ENCODE data around the gene DPPA2. TPM values are rescaled to one million over a fixed set of nuclear protein-coding genes. Genes with fewer than 3 reads are reported as not detected.

The DPPA2 gene
- total RNA-seq, 4 donors from 2014 or later: not detected

DNA sequence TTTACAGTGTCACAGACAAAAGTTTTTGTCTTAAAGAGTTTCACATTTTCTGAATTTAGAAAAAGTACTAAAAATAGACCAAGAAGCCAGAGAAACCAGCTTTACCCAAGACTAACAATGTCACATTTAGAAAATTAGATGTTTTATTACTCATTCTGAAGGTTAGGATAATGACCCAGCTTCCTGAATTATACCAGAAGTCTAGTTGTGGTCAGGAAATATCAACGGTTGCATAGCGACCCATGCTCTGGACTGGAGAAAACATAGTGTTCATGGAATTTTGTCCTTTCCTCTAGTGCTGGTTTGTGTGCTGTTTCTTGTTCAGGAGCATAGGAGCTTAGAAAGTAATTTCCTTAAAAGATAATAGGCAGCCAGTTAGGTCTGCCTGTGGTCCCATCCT, 59.0 kb downstream of the DPPA2 start:
- no peaks in the 10 kb centered on the region for H3K4me1 ChIP-seq
- H3K36me3 ChIP-seq: no peaks in the 10 kb centered on the region
- no peak overlapping the region for H3K27ac ChIP-seq
- WGBS: 24% methylated on average over 2 of the region's 2 CpGs
- DNase-seq (ENCODE audit: low spot score in 2 of 2): no peak
- TF ChIP-seq EP300 (IDR thresholded peaks at IDR 0.05) (no peak), POLR2AphosphoS5 (IDR thresholded peaks at IDR 0.05) (no peak), POLR2A (IDR thresholded peaks at IDR 0.05) (no peak)
- TF ChIP-seq, protein P1, sequence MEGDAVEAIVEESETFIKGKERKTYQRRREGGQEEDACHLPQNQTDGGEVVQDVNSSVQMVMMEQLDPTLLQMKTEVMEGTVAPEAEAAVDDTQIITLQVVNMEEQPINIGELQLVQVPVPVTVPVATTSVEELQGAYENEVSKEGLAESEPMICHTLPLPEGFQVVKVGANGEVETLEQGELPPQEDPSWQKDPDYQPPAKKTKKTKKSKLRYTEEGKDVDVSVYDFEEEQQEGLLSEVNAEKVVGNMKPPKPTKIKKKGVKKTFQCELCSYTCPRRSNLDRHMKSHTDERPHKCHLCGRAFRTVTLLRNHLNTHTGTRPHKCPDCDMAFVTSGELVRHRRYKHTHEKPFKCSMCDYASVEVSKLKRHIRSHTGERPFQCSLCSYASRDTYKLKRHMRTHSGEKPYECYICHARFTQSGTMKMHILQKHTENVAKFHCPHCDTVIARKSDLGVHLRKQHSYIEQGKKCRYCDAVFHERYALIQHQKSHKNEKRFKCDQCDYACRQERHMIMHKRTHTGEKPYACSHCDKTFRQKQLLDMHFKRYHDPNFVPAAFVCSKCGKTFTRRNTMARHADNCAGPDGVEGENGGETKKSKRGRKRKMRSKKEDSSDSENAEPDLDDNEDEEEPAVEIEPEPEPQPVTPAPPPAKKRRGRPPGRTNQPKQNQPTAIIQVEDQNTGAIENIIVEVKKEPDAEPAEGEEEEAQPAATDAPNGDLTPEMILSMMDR (IDR thresholded peaks at IDR 0.05): no peak
- H3K27me3 ChIP-seq: no peaks in the 10 kb centered on the region
- no peak overlapping the region for H3K4me3 ChIP-seq
- no peaks in the 10 kb centered on the region for H3K9me3 ChIP-seq

DNA sequence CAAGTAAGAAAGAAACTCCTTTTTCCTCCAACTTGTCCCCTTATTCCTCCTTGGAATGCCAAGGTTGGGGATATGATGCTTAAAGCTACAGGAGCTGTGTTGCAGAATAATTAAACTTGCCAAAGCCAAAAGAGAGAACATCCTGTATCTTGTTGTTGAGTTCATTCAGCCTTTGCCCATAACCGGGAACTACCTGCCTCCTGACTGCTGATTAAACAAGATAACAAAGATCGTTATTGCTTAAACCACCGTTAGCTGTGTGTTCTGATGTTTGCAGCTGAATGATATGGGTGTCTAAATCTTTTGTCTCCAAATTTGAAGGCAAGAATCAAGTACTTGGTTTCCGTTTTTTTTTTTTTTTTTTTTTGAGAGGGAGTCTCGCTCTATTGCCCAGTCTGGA, 61.5 kb downstream of the DPPA2 start:
- no peak for DNase-seq (ENCODE audit: low spot score in 2 of 2)
- Histone ChIP-seq H3K9me3 (no peaks in the 10 kb centered on the region), H3K27ac (no peak overlapping the region), H3K4me1 (no peaks in the 10 kb centered on the region), H3K36me3 (no peaks in the 10 kb centered on the region), H3K4me3 (no peak overlapping the region), H3K27me3 (no peaks in the 10 kb centered on the region)
- 70% methylated on average over 4 of the region's 5 CpGs for WGBS
- TF ChIP-seq POLR2A (IDR thresholded peaks at IDR 0.05): no peak
- TF ChIP-seq, protein P1 (IDR thresholded peaks at IDR 0.05): no peak
- TF ChIP-seq EP300 (IDR thresholded peaks at IDR 0.05): no peak
- no peak for TF ChIP-seq POLR2AphosphoS5 (IDR thresholded peaks at IDR 0.05)

DNA sequence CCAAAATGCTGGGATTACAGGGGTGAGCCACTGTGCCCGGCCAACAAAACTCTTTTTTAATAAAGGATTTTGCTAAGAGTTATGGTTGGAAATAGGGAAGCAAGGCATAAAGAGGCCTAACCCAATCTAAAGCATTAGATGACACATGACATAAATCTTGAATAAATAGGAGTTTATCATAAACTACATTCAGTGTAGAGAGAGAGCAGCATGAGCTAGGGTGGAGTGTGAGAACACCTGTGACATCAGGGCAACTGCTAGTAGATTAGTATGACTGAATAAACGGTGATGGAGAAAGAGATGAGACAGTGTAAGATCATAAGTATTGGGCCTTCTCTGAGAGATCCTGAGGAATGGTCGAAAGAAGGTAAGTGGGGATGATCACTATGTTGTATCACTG, 63.7 kb downstream of the DPPA2 start:
- Histone ChIP-seq H3K36me3 (no peaks in the 10 kb centered on the region), H3K27me3 (no peaks in the 10 kb centered on the region), H3K4me1 (no peaks in the 10 kb centered on the region), H3K9me3 (no peaks in the 10 kb centered on the region), H3K27ac (no peak overlapping the region), H3K4me3 (no peak overlapping the region)
- TF ChIP-seq, protein P1 (IDR thresholded peaks at IDR 0.05): no peak
- no peak for TF ChIP-seq POLR2A (IDR thresholded peaks at IDR 0.05)
- TF ChIP-seq EP300 (IDR thresholded peaks at IDR 0.05): no peak
- no peak for TF ChIP-seq POLR2AphosphoS5 (IDR thresholded peaks at IDR 0.05)
- 84% methylated on average over 3 of the region's 3 CpGs for WGBS
- no peak for DNase-seq (ENCODE audit: low spot score in 2 of 2)

Other genes starting within 250 kb of the DPPA2 start
- not detected for gene MORC1, start 198.4 kb downstream of the DPPA2 start, total RNA-seq
- gene C3orf85, start 179.8 kb downstream of the DPPA2 start, total RNA-seq: not detected
- gene DPPA4, start 21.0 kb upstream of the DPPA2 start, total RNA-seq: not detected

Data from suprapubic skin (tissue), 4 donors.